ENCODE data around the gene RGS8. TPM values are rescaled to one million over a fixed set of nuclear protein-coding genes. Genes with fewer than 3 reads are reported as not detected.

The RGS8 gene
- polyA plus RNA-seq, 3 donors = not detected

DNA sequence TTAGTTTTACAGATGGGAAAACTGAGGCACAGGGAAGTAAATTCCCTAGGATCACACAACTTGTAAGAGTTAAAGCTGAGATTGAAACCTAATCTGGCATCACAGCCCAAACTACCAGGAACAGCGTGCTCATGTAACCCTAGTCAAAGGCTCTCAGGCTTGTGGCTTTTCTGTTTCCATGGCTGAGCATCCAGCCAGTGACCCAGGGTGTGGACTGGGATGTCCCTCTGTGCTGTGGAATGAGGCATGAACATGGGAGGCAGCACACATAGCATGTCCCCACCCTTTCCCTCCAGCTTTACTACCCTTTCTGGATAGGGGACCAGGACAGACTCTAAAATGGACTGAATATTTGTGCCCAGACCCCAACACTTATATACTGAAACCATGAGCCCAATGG, 45.1 kb downstream of the RGS8 start:
- Histone ChIP-seq H3K79me2 (ENCODE audit: insufficient read depth, low read length) (no peaks in the 10 kb centered on the region), H3K27me3 (ENCODE audit: control insufficient read depth in 2 of 2, insufficient read depth in 2 of 2, low read length in 2 of 2) (no peaks in the 10 kb centered on the region), H2AFZ (ENCODE audit: insufficient read depth, low read depth, low read length, poor library complexity, severe bottlenecking) (no peak overlapping the region), H3K27ac (ENCODE audit: low read depth in 1 of 2, low read length in 2 of 2) (no peak overlapping the region), H3K36me3 (replicated peaks in 1 of 2; ENCODE audit: control insufficient read depth in 1 of 2, insufficient read depth in 2 of 2, low read length in 2 of 2) (no peaks in the 10 kb centered on the region), H3K9ac (ENCODE audit: insufficient read depth, low read length, poor library complexity, severe bottlenecking) (no peak overlapping the region), H3K9me3 (replicated peaks in 1 of 2; ENCODE audit: control insufficient read depth in 1 of 2, insufficient read depth in 1 of 2, low read length in 2 of 2) (no peaks in the 10 kb centered on the region), H3K4me2 (replicated peaks; ENCODE audit: extremely low read depth, low read length, poor library complexity, severe bottlenecking) (no peak overlapping the region), H4K20me1 (ENCODE audit: insufficient read depth, low read length) (no peaks in the 10 kb centered on the region), H3K4me1 (ENCODE audit: control insufficient read depth in 1 of 2, insufficient read depth in 2 of 2, low read length in 2 of 2) (no peaks in the 10 kb centered on the region), H3K4me3 (replicated peaks in 1 of 3; ENCODE audit: low read depth in 2 of 3, low read length in 3 of 3) (no peak overlapping the region)
- Mint-ChIP-seq H3K4me3 (no peak overlapping the region), H3K36me3 (no peaks in the 10 kb centered on the region), H3K27ac (no peak overlapping the region), H3K4me1 (no peaks in the 10 kb centered on the region), H3K9me3 (peaks cover 0 to 3% (median 0%) of the 10 kb centered on the region in 7 donors), H3K27me3 (ENCODE audit: low read depth in 3 of 3) (peaks cover 1 to 4% (median 3%) of the 10 kb centered on the region in 3 donors)
- intact Hi-C loops (cut with micrococcal nuclease) = no loop called here
- no peak for DNase-seq
- 100% methylated on average over 1 of the region's 1 CpG for WGBS (ENCODE audit: insufficient coverage)
- TF ChIP-seq, protein P1, sequence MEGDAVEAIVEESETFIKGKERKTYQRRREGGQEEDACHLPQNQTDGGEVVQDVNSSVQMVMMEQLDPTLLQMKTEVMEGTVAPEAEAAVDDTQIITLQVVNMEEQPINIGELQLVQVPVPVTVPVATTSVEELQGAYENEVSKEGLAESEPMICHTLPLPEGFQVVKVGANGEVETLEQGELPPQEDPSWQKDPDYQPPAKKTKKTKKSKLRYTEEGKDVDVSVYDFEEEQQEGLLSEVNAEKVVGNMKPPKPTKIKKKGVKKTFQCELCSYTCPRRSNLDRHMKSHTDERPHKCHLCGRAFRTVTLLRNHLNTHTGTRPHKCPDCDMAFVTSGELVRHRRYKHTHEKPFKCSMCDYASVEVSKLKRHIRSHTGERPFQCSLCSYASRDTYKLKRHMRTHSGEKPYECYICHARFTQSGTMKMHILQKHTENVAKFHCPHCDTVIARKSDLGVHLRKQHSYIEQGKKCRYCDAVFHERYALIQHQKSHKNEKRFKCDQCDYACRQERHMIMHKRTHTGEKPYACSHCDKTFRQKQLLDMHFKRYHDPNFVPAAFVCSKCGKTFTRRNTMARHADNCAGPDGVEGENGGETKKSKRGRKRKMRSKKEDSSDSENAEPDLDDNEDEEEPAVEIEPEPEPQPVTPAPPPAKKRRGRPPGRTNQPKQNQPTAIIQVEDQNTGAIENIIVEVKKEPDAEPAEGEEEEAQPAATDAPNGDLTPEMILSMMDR (IDR thresholded peaks at IDR 0.05) = no peak

DNA sequence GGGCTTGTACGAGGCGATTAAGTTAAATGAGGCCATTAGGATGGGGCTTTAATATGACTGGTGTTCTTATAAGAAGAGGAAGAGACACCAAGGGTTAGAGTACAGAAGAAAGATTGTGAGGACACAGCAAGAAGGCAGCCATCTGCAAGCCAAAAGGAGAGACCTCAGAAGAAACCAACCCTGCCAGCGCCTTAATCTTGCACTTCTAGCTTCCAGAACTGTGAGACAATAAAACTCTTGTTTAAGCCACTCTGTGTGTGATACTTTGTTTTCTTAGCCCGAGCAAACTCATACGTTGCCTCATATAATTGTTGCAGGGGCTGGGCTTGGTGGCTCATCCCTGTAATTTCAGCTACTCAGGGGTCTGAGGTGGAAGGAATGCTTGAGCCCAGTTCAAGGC, 46.6 kb downstream of the RGS8 start:
- Histone ChIP-seq H2AFZ (ENCODE audit: insufficient read depth, low read depth, low read length, poor library complexity, severe bottlenecking) (no peak overlapping the region), H3K27ac (ENCODE audit: low read depth in 1 of 2, low read length in 2 of 2) (no peak overlapping the region), H3K4me2 (replicated peaks; ENCODE audit: extremely low read depth, low read length, poor library complexity, severe bottlenecking) (no peak overlapping the region), H3K79me2 (ENCODE audit: insufficient read depth, low read length) (no peaks in the 10 kb centered on the region), H4K20me1 (ENCODE audit: insufficient read depth, low read length) (no peaks in the 10 kb centered on the region), H3K9me3 (replicated peaks in 1 of 2; ENCODE audit: control insufficient read depth in 1 of 2, insufficient read depth in 1 of 2, low read length in 2 of 2) (no peaks in the 10 kb centered on the region), H3K9ac (ENCODE audit: insufficient read depth, low read length, poor library complexity, severe bottlenecking) (no peak overlapping the region), H3K27me3 (ENCODE audit: control insufficient read depth in 2 of 2, insufficient read depth in 2 of 2, low read length in 2 of 2) (no peaks in the 10 kb centered on the region), H3K36me3 (replicated peaks in 1 of 2; ENCODE audit: control insufficient read depth in 1 of 2, insufficient read depth in 2 of 2, low read length in 2 of 2) (no peaks in the 10 kb centered on the region), H3K4me1 (ENCODE audit: control insufficient read depth in 1 of 2, insufficient read depth in 2 of 2, low read length in 2 of 2) (no peaks in the 10 kb centered on the region), H3K4me3 (replicated peaks in 1 of 3; ENCODE audit: low read depth in 2 of 3, low read length in 3 of 3) (no peak overlapping the region)
- no peak for DNase-seq
- TF ChIP-seq, protein P1 (IDR thresholded peaks at IDR 0.05) = no peak
- WGBS (ENCODE audit: insufficient coverage) = 100% methylated on average over 3 of the region's 5 CpGs
- peaks cover 3 to 4% (median 3%) of the 10 kb centered on the region in 3 donors for H3K27me3 Mint-ChIP-seq (ENCODE audit: low read depth in 3 of 3)
- no peak overlapping the region for H3K27ac Mint-ChIP-seq
- H3K4me3 Mint-ChIP-seq = no peak overlapping the region
- H3K36me3 Mint-ChIP-seq = no peaks in the 10 kb centered on the region
- intact Hi-C loops (cut with micrococcal nuclease) = no loop called here
- H3K9me3 Mint-ChIP-seq = peaks cover 0 to 3% (median 0%) of the 10 kb centered on the region in 7 donors
- no peaks in the 10 kb centered on the region for H3K4me1 Mint-ChIP-seq
